ENCODE measurements around the gene PKLR.
"Not testable (repeated sequence)": the region's sequence is repeated elsewhere in the genome, so short reads cannot be mapped to it uniquely, and the experiment has no call there.

The PKLR gene

GRCh38 chr1:155301342-155301841 is at the start of gene PKLR:
PKLR (minus strand) TSS chr1:155301438; CDS start chr1:155301395, 43 bp downstream.
- DNase-seq, result no peak

GRCh38 chr1:155342842-155343241 is 41.6 kb upstream of the PKLR start:
- no peak for DNase-seq

- DNase-seq, result no peak
Measured at GRCh38 chr1:155339515-155340097, 38.4 kb upstream of the PKLR start.

GRCh38 chr1:155334962-155335361 is 33.7 kb upstream of the PKLR start:
- DNase-seq, result no peak

GRCh38 chr1:155329980-155330598 is 28.9 kb upstream of the PKLR start:
- DNase-seq, result no peak

- not testable (repeated sequence) for DNase-seq
Measured at GRCh38 chr1:155328856-155329255, 27.6 kb upstream of the PKLR start.

GRCh38 chr1:155327981-155328380 is 26.7 kb upstream of the PKLR start:
- no peak for DNase-seq

GRCh38 chr1:155326631-155327037 is 25.4 kb upstream of the PKLR start:
- DNase-seq, result no peak

- no peak for DNase-seq
Measured at GRCh38 chr1:155326020-155326526, 24.8 kb upstream of the PKLR start.

GRCh38 chr1:155325603-155325893 is 24.3 kb upstream of the PKLR start:
- no peak for DNase-seq

GRCh38 chr1:155324717-155325602 is 23.7 kb upstream of the PKLR start:
- DNase-seq, result no peak

GRCh38 chr1:155324037-155324716 is 22.9 kb upstream of the PKLR start:
- DNase-seq, result peak; percentile 89

GRCh38 chr1:155323729-155324036 is 22.4 kb upstream of the PKLR start:
- DNase-seq, result peak; percentile 82

GRCh38 chr1:155322953-155323728 is 21.9 kb upstream of the PKLR start:
- DNase-seq, result peak; percentile 78

- no peak for DNase-seq
Measured at GRCh38 chr1:155322571-155322952, 21.3 kb upstream of the PKLR start.

GRCh38 chr1:155321639-155322503 is 20.6 kb upstream of the PKLR start:
- DNase-seq, result no peak

GRCh38 chr1:155320661-155321617 is 19.7 kb upstream of the PKLR start, which contains the start of gene RUSC1:
RUSC1 (plus strand) TSS chr1:155320894; CDS start chr1:155321774, 880 bp downstream.
- peak; percentile 78 for DNase-seq

- no peak for DNase-seq
Measured at GRCh38 chr1:155320252-155320651, 19.0 kb upstream of the PKLR start.

- DNase-seq, result no peak
Measured at GRCh38 chr1:155319536-155319935, 18.3 kb upstream of the PKLR start.

- DNase-seq, result no peak
Measured at GRCh38 chr1:155318082-155318481, 16.8 kb upstream of the PKLR start.
